Esophagus squamous epithelium (tissue), 5 donors: ENCODE results near the gene LAMA5. TPM values are rescaled to one million over a fixed set of nuclear protein-coding genes. Genes with fewer than 3 reads are reported as not detected.

Experiments used
- DNase-seq: peaks from one replicate; lab custom pipeline; 2025; lab: John Stamatoyannopoulos, UW
- H3K27ac ChIP-seq, 4 donors: fragments of 200-600 bp; sonication (generic); one replicate each; pipeline ENCODE4 v1.5.1; 2016 to 2019; ENCODE audit warnings: mild to moderate bottlenecking in 1 of 4
- H3K27me3 ChIP-seq, 4 donors: fragments of 200-600 bp; sonication (generic); 1 replicate in 3 of 4; 2 replicates in 1 of 4; pipeline versions ENCODE4 v1.5.1 to v1.6.0; 2017 to 2021; ENCODE audit warnings: antibody characterized with exemption in 1 of 4
- H3K36me3 ChIP-seq, 3 donors: fragments of 200-600 bp; sonication (generic); one replicate each; pipeline ENCODE4 v1.5.1; 2016 to 2019
- H3K4me1 ChIP-seq, 3 donors: fragments of 200-600 bp; sonication (generic); one replicate each; pipeline ENCODE4 v1.5.1; 2017 to 2019
- H3K4me3 ChIP-seq, 4 donors: fragments of 200-600 bp; sonication (generic); 1 replicate in 3 of 4; 2 replicates in 1 of 4; pipeline ENCODE4 v1.5.1; 2016 to 2019; ENCODE audit warnings: mild to moderate bottlenecking in 2 of 4, moderate library complexity in 1 of 4
- H3K9me3 ChIP-seq, 3 donors: fragments of 200-600 bp; sonication (generic); one replicate each; pipeline ENCODE4 v1.5.1; 2016 to 2019
- CTCF ChIP-seq, 6 experiments: fragments of 450-650 bp in 4 of 6; fragments of 200-600 bp in 2 of 6; sonication (generic) in 2 of 6; IDR thresholded peaks; one replicate each; pipeline ENCODE4 v1.5.1; 2016 to 2019; ENCODE audit warnings: antibody characterized with exemption in 6 of 6, mild to moderate bottlenecking in 4 of 6, moderate library complexity in 4 of 6
- POLR2A ChIP-seq, 4 donors: fragments of 450-650 bp; IDR thresholded peaks; one replicate each; pipeline ENCODE4 v1.6.1; 2017; ENCODE audit warnings: antibody characterized with exemption in 4 of 4, mild to moderate bottlenecking in 4 of 4, moderate library complexity in 3 of 4
- WGBS, 2 donors: methylation state at CpG; one replicate each; pipeline ENCODE4 v1.1.5; 2018; 5-methylcytosine and 5-hydroxymethylcytosine counted together
- intact Hi-C: fragments of 100-400 bp; cut with DNase I; formaldehyde crosslinking; loops from one replicate; pipeline ENCODE4 v1.15.0; 2022
- total RNA-seq, 4 donors: library from RNA; depleted of rRNA; stranded (reverse); fragments of >200 nt; gene quantifications; one replicate each; pipeline ENCODE4 v1.1.0, GENCODE V29; 2016
- donor health status: DM: yes; HTN: yes; CAD: no.

Gene LAMA5
- total RNA-seq, 4 donors from 2014 or later: 60.4 to 127 (median 98.9) TPM

GRCh38 chr20:62326559-62326958 lies 40.6 kb downstream of the LAMA5 start:
- H3K4me1 ChIP-seq: peaks cover 9 to 36% (median 11%) of the 10 kb centered on the region in 3 donors
- no peak overlapping the region for H3K27ac ChIP-seq
- peaks cover 31 to 100% (median 74%) of the 10 kb centered on the region in 3 donors for H3K36me3 ChIP-seq
- no peak overlapping the region for H3K4me3 ChIP-seq
- no peaks in the 10 kb centered on the region for H3K9me3 ChIP-seq
- intact Hi-C loops: no loop called here
- no CpG with 5 or more reads among the region's 14 CpGs for WGBS, 2 donors
- TF ChIP-seq CTCF (IDR thresholded peaks at IDR 0.05): no peak
- no peak for TF ChIP-seq POLR2A (IDR thresholded peaks at IDR 0.05)
- no peak for DNase-seq
- H3K27me3 ChIP-seq: no peaks in the 10 kb centered on the region

- Histone ChIP-seq H3K9me3 (no peaks in the 10 kb centered on the region), H3K36me3 (peaks cover 26 to 96% (median 67%) of the 10 kb centered on the region in 3 donors), H3K4me1 (peaks cover 9 to 34% (median 11%) of the 10 kb centered on the region in 3 donors), H3K27me3 (no peaks in the 10 kb centered on the region), H3K4me3 (no peak overlapping the region), H3K27ac (no peak overlapping the region)
- intact Hi-C loops: no loop called here
- DNase-seq: no peak
- no peak for TF ChIP-seq POLR2A (IDR thresholded peaks at IDR 0.05)
- no peak for TF ChIP-seq CTCF (IDR thresholded peaks at IDR 0.05)
- WGBS, 2 donors: 72 to 93% methylated on average over 2 to 5 of the region's 14 CpGs
These were observed 41.8 kb downstream of the LAMA5 start for GRCh38 chr20:62325172-62325905.

- TF ChIP-seq POLR2A (IDR thresholded peaks at IDR 0.05) (no peak), CTCF (IDR thresholded peaks at IDR 0.05) (no peak)
- peaks cover 19 to 95% (median 63%) of the 10 kb centered on the region in 3 donors for H3K36me3 ChIP-seq
- no peaks in the 10 kb centered on the region for H3K9me3 ChIP-seq
- DNase-seq: no peak
- H3K27ac ChIP-seq: peak overlapping the region in 2 of 4 donors; percentile 38 to 55
- intact Hi-C loops: no loop called here
- peaks cover 13 to 45% (median 14%) of the 10 kb centered on the region in 3 donors for H3K4me1 ChIP-seq
- H3K4me3 ChIP-seq: no peak overlapping the region
- 66 to 80% methylated on average over 2 to 8 of the region's 25 CpGs for WGBS, 2 donors
- H3K27me3 ChIP-seq: no peaks in the 10 kb centered on the region
These were observed 42.9 kb downstream of the LAMA5 start for GRCh38 chr20:62323980-62324906.

- H3K27ac ChIP-seq: peak overlapping the region in 3 of 4 donors; percentile 9 to 55 (median 38)
- H3K4me1 ChIP-seq: peaks cover 13 to 54% (median 19%) of the 10 kb centered on the region in 3 donors
- 79% methylated on average over 5 of the region's 52 CpGs; no CpG with 5 or more reads in 1 of the 2 donors for WGBS, 2 donors
- H3K9me3 ChIP-seq: no peaks in the 10 kb centered on the region
- no peak for DNase-seq
- peaks cover 11 to 95% (median 61%) of the 10 kb centered on the region in 3 donors for H3K36me3 ChIP-seq
- H3K27me3 ChIP-seq: no peaks in the 10 kb centered on the region
- no peak overlapping the region for H3K4me3 ChIP-seq
- no peak for TF ChIP-seq POLR2A (IDR thresholded peaks at IDR 0.05)
- TF ChIP-seq CTCF (IDR thresholded peaks at IDR 0.05): no peak
- intact Hi-C loops: no loop called here
These were observed 43.7 kb downstream of the LAMA5 start for GRCh38 chr20:62323146-62323979.
